NB4 (cell line): ENCODE measurements around the gene UNC93B1.
"Not testable (repeated sequence)": the region's sequence is repeated elsewhere in the genome, so short reads cannot be mapped to it uniquely, and the experiment has no call there.

Source experiments
- POLR2A ChIP-seq: IDR thresholded peaks from 2 replicates; pipeline ENCODE4 v1.6.1; 2011; ENCODE audit warnings: mild to moderate bottlenecking; ENCODE audit not compliant: insufficient read length; ENCODE audit errors: extremely low read depth
- TF ChIP-seq, protein P1 (sequence below): IDR thresholded peaks from one replicate; pipeline ENCODE4 v1.5.1; 2012; ENCODE audit warnings: low read depth, low read length
- TF ChIP-seq, protein P2 (sequence below): IDR thresholded peaks from 2 replicates; pipeline ENCODE4 v1.6.1; 2011; ENCODE audit warnings: low read depth, low read length

DNA sequence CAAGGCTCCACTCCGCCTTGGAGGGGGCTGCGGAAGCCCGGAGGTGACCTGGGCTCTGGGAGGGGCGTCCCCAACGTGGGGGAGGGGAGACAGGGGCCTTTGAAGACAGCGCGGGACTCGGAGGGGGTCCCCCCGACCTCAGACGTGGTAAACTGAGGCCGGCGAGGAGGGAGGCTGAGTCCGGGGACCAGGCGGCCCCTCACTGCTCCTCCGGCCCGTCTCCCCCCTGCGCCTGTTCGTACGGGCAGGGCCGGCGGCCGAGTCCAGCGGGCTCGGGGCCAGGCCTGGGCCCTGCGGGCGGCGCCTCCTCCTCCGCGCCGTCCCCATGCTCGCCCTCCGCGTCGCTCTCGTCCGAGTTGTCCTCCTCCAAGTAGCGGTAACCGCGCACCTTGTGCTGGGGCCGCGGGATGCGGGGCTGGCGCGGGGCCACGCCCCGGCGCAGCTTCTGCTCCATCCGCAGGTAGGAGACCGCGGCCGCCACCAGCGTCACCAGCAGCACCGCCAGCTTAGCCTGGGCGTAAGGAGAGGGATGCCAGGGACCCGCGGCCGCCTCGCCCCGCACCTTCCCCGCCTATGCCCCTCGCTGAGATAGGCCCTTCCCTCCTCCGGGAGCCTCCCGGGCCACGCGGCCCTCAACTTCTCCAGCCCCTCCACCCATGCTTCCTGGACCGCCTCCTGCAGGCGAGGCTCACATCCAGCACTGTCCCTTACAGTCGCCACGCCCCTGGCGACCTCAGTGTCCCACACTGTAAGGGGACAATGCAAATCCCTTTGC, 12.4 kb downstream of the UNC93B1 start:
- TF ChIP-seq, protein P1, sequence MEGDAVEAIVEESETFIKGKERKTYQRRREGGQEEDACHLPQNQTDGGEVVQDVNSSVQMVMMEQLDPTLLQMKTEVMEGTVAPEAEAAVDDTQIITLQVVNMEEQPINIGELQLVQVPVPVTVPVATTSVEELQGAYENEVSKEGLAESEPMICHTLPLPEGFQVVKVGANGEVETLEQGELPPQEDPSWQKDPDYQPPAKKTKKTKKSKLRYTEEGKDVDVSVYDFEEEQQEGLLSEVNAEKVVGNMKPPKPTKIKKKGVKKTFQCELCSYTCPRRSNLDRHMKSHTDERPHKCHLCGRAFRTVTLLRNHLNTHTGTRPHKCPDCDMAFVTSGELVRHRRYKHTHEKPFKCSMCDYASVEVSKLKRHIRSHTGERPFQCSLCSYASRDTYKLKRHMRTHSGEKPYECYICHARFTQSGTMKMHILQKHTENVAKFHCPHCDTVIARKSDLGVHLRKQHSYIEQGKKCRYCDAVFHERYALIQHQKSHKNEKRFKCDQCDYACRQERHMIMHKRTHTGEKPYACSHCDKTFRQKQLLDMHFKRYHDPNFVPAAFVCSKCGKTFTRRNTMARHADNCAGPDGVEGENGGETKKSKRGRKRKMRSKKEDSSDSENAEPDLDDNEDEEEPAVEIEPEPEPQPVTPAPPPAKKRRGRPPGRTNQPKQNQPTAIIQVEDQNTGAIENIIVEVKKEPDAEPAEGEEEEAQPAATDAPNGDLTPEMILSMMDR: not testable (repeated sequence)
- TF ChIP-seq POLR2A: not testable (repeated sequence)
- TF ChIP-seq, protein P2, sequence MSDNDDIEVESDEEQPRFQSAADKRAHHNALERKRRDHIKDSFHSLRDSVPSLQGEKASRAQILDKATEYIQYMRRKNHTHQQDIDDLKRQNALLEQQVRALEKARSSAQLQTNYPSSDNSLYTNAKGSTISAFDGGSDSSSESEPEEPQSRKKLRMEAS: not testable (repeated sequence)
